ENCODE data around the gene MINPP1.

MINPP1 gene

DNA sequence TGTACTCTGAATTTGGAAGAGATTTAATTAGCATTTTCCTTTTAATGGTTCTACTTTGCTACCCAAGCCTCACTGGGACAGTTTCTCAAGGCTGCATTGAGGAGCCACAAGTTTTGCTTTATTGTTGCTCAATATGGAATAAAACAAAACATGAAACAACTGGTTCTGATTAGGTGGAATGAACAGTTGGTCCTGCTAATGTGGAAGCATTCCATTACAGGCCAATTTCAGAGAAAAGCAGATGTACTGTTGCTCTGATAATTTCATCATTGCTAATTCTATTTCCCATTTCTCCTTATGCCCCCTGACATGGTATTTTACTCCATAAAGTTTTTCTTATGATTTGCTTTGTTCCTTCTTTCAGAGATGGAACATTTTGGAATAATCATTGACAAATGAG, 89.0 kb downstream of the MINPP1 start:
- no peaks in the 10 kb centered on the region for H3K4me1 ChIP-seq (ENCODE audit: low read length)
- H2AFZ ChIP-seq (ENCODE audit: low read length), result no peak overlapping the region
- H3K9ac ChIP-seq (ENCODE audit: low read length), result no peak overlapping the region
- H3K4me3 ChIP-seq (ENCODE audit: low read length), result no peak overlapping the region
- H3K4me2 ChIP-seq (ENCODE audit: low read depth, low read length), result no peak overlapping the region
- H3K9me3 ChIP-seq (replicated peaks; ENCODE audit: insufficient read depth, low read length), result no peaks in the 10 kb centered on the region
- no peaks in the 10 kb centered on the region for H3F3A ChIP-seq (ENCODE audit: insufficient read depth, low read length)
- no peaks in the 10 kb centered on the region for H3K36me3 ChIP-seq (replicated peaks; ENCODE audit: insufficient read depth, low read length)
- no peaks in the 10 kb centered on the region for H3K9me2 ChIP-seq (replicated peaks; ENCODE audit: insufficient read depth, low read length)
- no peak overlapping the region for H3K27ac ChIP-seq (ENCODE audit: low read length)
- no peaks in the 10 kb centered on the region for H3K79me2 ChIP-seq (ENCODE audit: low read length)
- no peak for DNase-seq
- H3K27me3 ChIP-seq (replicated peaks; ENCODE audit: insufficient read depth, low read length), result no peaks in the 10 kb centered on the region
- no peaks in the 10 kb centered on the region for H4K20me1 ChIP-seq (ENCODE audit: insufficient read depth, low read length)
- TF ChIP-seq EZH2phosphoT487 (IDR thresholded peaks at IDR 0.05; ENCODE audit: low read length), result no peak
- TF ChIP-seq, protein P1, sequence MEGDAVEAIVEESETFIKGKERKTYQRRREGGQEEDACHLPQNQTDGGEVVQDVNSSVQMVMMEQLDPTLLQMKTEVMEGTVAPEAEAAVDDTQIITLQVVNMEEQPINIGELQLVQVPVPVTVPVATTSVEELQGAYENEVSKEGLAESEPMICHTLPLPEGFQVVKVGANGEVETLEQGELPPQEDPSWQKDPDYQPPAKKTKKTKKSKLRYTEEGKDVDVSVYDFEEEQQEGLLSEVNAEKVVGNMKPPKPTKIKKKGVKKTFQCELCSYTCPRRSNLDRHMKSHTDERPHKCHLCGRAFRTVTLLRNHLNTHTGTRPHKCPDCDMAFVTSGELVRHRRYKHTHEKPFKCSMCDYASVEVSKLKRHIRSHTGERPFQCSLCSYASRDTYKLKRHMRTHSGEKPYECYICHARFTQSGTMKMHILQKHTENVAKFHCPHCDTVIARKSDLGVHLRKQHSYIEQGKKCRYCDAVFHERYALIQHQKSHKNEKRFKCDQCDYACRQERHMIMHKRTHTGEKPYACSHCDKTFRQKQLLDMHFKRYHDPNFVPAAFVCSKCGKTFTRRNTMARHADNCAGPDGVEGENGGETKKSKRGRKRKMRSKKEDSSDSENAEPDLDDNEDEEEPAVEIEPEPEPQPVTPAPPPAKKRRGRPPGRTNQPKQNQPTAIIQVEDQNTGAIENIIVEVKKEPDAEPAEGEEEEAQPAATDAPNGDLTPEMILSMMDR (IDR thresholded peaks at IDR 0.05; ENCODE audit: low read length), result no peak
- TF ChIP-seq EZH2 (optimal IDR thresholded peaks at IDR 0.05; ENCODE audit: low read depth, low read length), result no peak

GRCh38 chr10:87594181-87594580, 89.5 kb downstream of the MINPP1 start:
- Histone ChIP-seq H3K9me2 (replicated peaks; ENCODE audit: insufficient read depth, low read length) (no peaks in the 10 kb centered on the region), H3K4me3 (ENCODE audit: low read length) (no peak overlapping the region), H3K9ac (ENCODE audit: low read length) (no peak overlapping the region), H3K4me2 (ENCODE audit: low read depth, low read length) (no peak overlapping the region), H3K79me2 (ENCODE audit: low read length) (no peaks in the 10 kb centered on the region), H4K20me1 (ENCODE audit: insufficient read depth, low read length) (no peaks in the 10 kb centered on the region), H3K27ac (ENCODE audit: low read length) (no peak overlapping the region), H2AFZ (ENCODE audit: low read length) (no peak overlapping the region), H3K4me1 (ENCODE audit: low read length) (no peaks in the 10 kb centered on the region), H3K36me3 (replicated peaks; ENCODE audit: insufficient read depth, low read length) (no peaks in the 10 kb centered on the region), H3K27me3 (replicated peaks; ENCODE audit: insufficient read depth, low read length) (no peaks in the 10 kb centered on the region), H3F3A (ENCODE audit: insufficient read depth, low read length) (no peaks in the 10 kb centered on the region), H3K9me3 (replicated peaks; ENCODE audit: insufficient read depth, low read length) (no peaks in the 10 kb centered on the region)
- no peak for DNase-seq
- TF ChIP-seq EZH2 (optimal IDR thresholded peaks at IDR 0.05; ENCODE audit: low read depth, low read length) (no peak), EZH2phosphoT487 (IDR thresholded peaks at IDR 0.05; ENCODE audit: low read length) (no peak)
- TF ChIP-seq, protein P1 (IDR thresholded peaks at IDR 0.05; ENCODE audit: low read length), result no peak

GRCh38 chr10:87594864-87595263, 90.2 kb downstream of the MINPP1 start:
- Histone ChIP-seq H3K4me3 (ENCODE audit: low read length) (no peak overlapping the region), H3K9ac (ENCODE audit: low read length) (no peak overlapping the region), H3K79me2 (ENCODE audit: low read length) (no peaks in the 10 kb centered on the region), H3F3A (ENCODE audit: insufficient read depth, low read length) (no peaks in the 10 kb centered on the region), H3K9me3 (replicated peaks; ENCODE audit: insufficient read depth, low read length) (no peaks in the 10 kb centered on the region), H2AFZ (ENCODE audit: low read length) (no peak overlapping the region), H3K36me3 (replicated peaks; ENCODE audit: insufficient read depth, low read length) (no peaks in the 10 kb centered on the region), H3K9me2 (replicated peaks; ENCODE audit: insufficient read depth, low read length) (no peaks in the 10 kb centered on the region), H3K27me3 (replicated peaks; ENCODE audit: insufficient read depth, low read length) (no peaks in the 10 kb centered on the region), H3K4me2 (ENCODE audit: low read depth, low read length) (no peak overlapping the region), H3K4me1 (ENCODE audit: low read length) (no peaks in the 10 kb centered on the region), H4K20me1 (ENCODE audit: insufficient read depth, low read length) (no peaks in the 10 kb centered on the region), H3K27ac (ENCODE audit: low read length) (no peak overlapping the region)
- no peak for DNase-seq
- no peak for TF ChIP-seq EZH2phosphoT487 (IDR thresholded peaks at IDR 0.05; ENCODE audit: low read length)
- TF ChIP-seq EZH2 (optimal IDR thresholded peaks at IDR 0.05; ENCODE audit: low read depth, low read length), result no peak
- TF ChIP-seq, protein P1 (IDR thresholded peaks at IDR 0.05; ENCODE audit: low read length), result no peak

All from MM.1S (cell line).